Activated CD4-positive, alpha-beta T cell treated with anti-CD3 and anti-CD28 coated beads, Interleukin-2, amount 10 ng/mL, durations not matched to agents 24 days and 14 days (primary cell): ENCODE data around the gene GRAMD1B. TPM values are rescaled to one million over a fixed set of nuclear protein-coding genes. Genes with fewer than 3 reads are reported as not detected.
"Not testable (repeated sequence)": the region's sequence is repeated elsewhere in the genome, so short reads cannot be mapped to it uniquely, and the experiment has no call there.

Experiments used
- DNase-seq: peaks from one replicate; pipeline ENCODE4 v3.0.0; 2022
- H3K27ac Mint-ChIP-seq: one replicate; pipeline ENCODE4 v1.8.0; 2022; ENCODE audit warnings: mild to moderate bottlenecking, mixed read lengths
- H3K27me3 Mint-ChIP-seq: one replicate; pipeline ENCODE4 v1.8.0; 2022; ENCODE audit warnings: mixed read lengths
- H3K36me3 Mint-ChIP-seq: one replicate; pipeline ENCODE4 v1.8.0; 2022; ENCODE audit warnings: low read depth, mild to moderate bottlenecking, mixed read lengths
- H3K4me1 Mint-ChIP-seq: one replicate; pipeline ENCODE4 v1.8.0; 2021; ENCODE audit warnings: mixed read lengths
- H3K4me3 Mint-ChIP-seq: one replicate; pipeline ENCODE4 v1.8.0; 2022; ENCODE audit warnings: mild to moderate bottlenecking, moderate library complexity, mixed read lengths
- H3K9me3 Mint-ChIP-seq: one replicate; pipeline ENCODE4 v1.8.0; 2021; ENCODE audit warnings: mixed read lengths
- intact Hi-C: fragments of 100-400 bp; cut with micrococcal nuclease; formaldehyde crosslinking; loops from one replicate; pipeline ENCODE4 v1.15.1; 2023
- total RNA-seq: library from RNA; stranded (reverse); gene quantifications from 2 replicates; pipeline ENCODE4 v1.2.3, GENCODE V29; 2022

Gene GRAMD1B
- total RNA-seq, 1 donor from 2014 or later, result 117 TPM

- Mint-ChIP-seq H3K27ac (peak overlapping the region; percentile 17), H3K36me3 (peaks cover 26% of the 10 kb centered on the region), H3K4me1 (peaks cover 51% of the 10 kb centered on the region), H3K4me3 (no peak overlapping the region), H3K9me3 (no peaks in the 10 kb centered on the region), H3K27me3 (no peaks in the 10 kb centered on the region)
- intact Hi-C loops, result no loop called here
- DNase-seq, result no peak
These were observed 74.3 kb downstream of the GRAMD1B start for GRCh38 chr11:123504401-123504800.

- H3K27ac Mint-ChIP-seq, result peak overlapping the region; percentile 56
- no peaks in the 10 kb centered on the region for H3K27me3 Mint-ChIP-seq
- H3K36me3 Mint-ChIP-seq, result peaks cover 26% of the 10 kb centered on the region
- H3K4me3 Mint-ChIP-seq, result peak overlapping the region; percentile 19
- no peaks in the 10 kb centered on the region for H3K9me3 Mint-ChIP-seq
- intact Hi-C loops, result no loop called here
- H3K4me1 Mint-ChIP-seq, result peaks cover 53% of the 10 kb centered on the region
- DNase-seq, result no peak
These were observed 75.7 kb downstream of the GRAMD1B start for GRCh38 chr11:123505546-123506299.

- intact Hi-C loops, result no loop called here
- DNase-seq, result no peak
- Mint-ChIP-seq H3K4me3 (no peak overlapping the region), H3K9me3 (no peaks in the 10 kb centered on the region), H3K27me3 (no peaks in the 10 kb centered on the region), H3K27ac (peak overlapping the region; percentile 1), H3K36me3 (peaks cover 33% of the 10 kb centered on the region), H3K4me1 (peaks cover 61% of the 10 kb centered on the region)
These were observed 77.0 kb downstream of the GRAMD1B start for GRCh38 chr11:123507043-123507442.

- H3K36me3 Mint-ChIP-seq, result peaks cover 26% of the 10 kb centered on the region
- H3K4me1 Mint-ChIP-seq, result peaks cover 51% of the 10 kb centered on the region
- no peaks in the 10 kb centered on the region for H3K9me3 Mint-ChIP-seq
- intact Hi-C loops, result loop anchor here (2.0 kb wide), 2 partner anchors 45 to 67 kb away; no protein-coding TSS in a partner anchor
- no peak overlapping the region for H3K27ac Mint-ChIP-seq
- DNase-seq, result no peak
- no peaks in the 10 kb centered on the region for H3K27me3 Mint-ChIP-seq
- no peak overlapping the region for H3K4me3 Mint-ChIP-seq
These were observed 79.9 kb downstream of the GRAMD1B start for GRCh38 chr11:123509737-123510578.

- DNase-seq, result no peak
- no peaks in the 10 kb centered on the region for H3K9me3 Mint-ChIP-seq
- H3K4me3 Mint-ChIP-seq, result no peak overlapping the region
- intact Hi-C loops, result loop anchor here (2.0 kb wide), 2 partner anchors 44 to 66 kb away; no protein-coding TSS in a partner anchor
- peaks cover 28% of the 10 kb centered on the region for H3K36me3 Mint-ChIP-seq
- no peak overlapping the region for H3K27ac Mint-ChIP-seq
- H3K27me3 Mint-ChIP-seq, result no peaks in the 10 kb centered on the region
- peaks cover 47% of the 10 kb centered on the region for H3K4me1 Mint-ChIP-seq
These were observed 80.5 kb downstream of the GRAMD1B start for GRCh38 chr11:123510579-123510905.

- Mint-ChIP-seq H3K9me3 (no peaks in the 10 kb centered on the region), H3K4me1 (peaks cover 44% of the 10 kb centered on the region), H3K27ac (peak overlapping the region; percentile 34), H3K27me3 (no peaks in the 10 kb centered on the region), H3K36me3 (peaks cover 27% of the 10 kb centered on the region), H3K4me3 (no peak overlapping the region)
- DNase-seq, result peak; percentile 90
- intact Hi-C loops, result loop anchor here (2.0 kb wide), 2 partner anchors 44 to 66 kb away; no protein-coding TSS in a partner anchor
These were observed 81.2 kb downstream of the GRAMD1B start for GRCh38 chr11:123511037-123511870.

GRCh38 chr11:123513309-123513708, 83.2 kb downstream of the GRAMD1B start:
- peaks cover 48% of the 10 kb centered on the region for H3K4me1 Mint-ChIP-seq
- DNase-seq, intact Hi-C loops, H3K4me3 Mint-ChIP-seq, H3K27me3 Mint-ChIP-seq, H3K9me3 Mint-ChIP-seq, H3K27ac Mint-ChIP-seq: not testable (repeated sequence)
- H3K36me3 Mint-ChIP-seq, result peaks cover 30% of the 10 kb centered on the region

- H3K4me1 Mint-ChIP-seq, result peaks cover 48% of the 10 kb centered on the region
These were observed 86.2 kb downstream of the GRAMD1B start for GRCh38 chr11:123516238-123516637.

GRCh38 chr11:123517559-123518364, 87.7 kb downstream of the GRAMD1B start:
- H3K4me1 Mint-ChIP-seq, result peaks cover 39% of the 10 kb centered on the region
- no peaks in the 10 kb centered on the region for H3K27me3 Mint-ChIP-seq
- DNase-seq, result no peak
- H3K4me3 Mint-ChIP-seq, result no peak overlapping the region
- no peak overlapping the region for H3K27ac Mint-ChIP-seq
- H3K36me3 Mint-ChIP-seq, result peaks cover 41% of the 10 kb centered on the region
- no peaks in the 10 kb centered on the region for H3K9me3 Mint-ChIP-seq
- intact Hi-C loops, result no loop called here

More at GRCh38 chr11:123516238-123516637, 86.2 kb downstream of the GRAMD1B start:
- H3K27me3 Mint-ChIP-seq, result no peaks in the 10 kb centered on the region
- no peak overlapping the region for H3K27ac Mint-ChIP-seq
- H3K4me3 Mint-ChIP-seq, result no peak overlapping the region
- no peaks in the 10 kb centered on the region for H3K9me3 Mint-ChIP-seq
- intact Hi-C loops, result no loop called here
- no peak for DNase-seq
- H3K36me3 Mint-ChIP-seq, result peaks cover 41% of the 10 kb centered on the region

- DNase-seq, result no peak
- H3K27ac Mint-ChIP-seq, result no peak overlapping the region
- no peak overlapping the region for H3K4me3 Mint-ChIP-seq
- intact Hi-C loops, result no loop called here
- H3K27me3 Mint-ChIP-seq, result no peaks in the 10 kb centered on the region
- no peaks in the 10 kb centered on the region for H3K9me3 Mint-ChIP-seq
- peaks cover 37% of the 10 kb centered on the region for H3K4me1 Mint-ChIP-seq
- peaks cover 41% of the 10 kb centered on the region for H3K36me3 Mint-ChIP-seq
These were observed 88.5 kb downstream of the GRAMD1B start for GRCh38 chr11:123518496-123519054.

GRCh38 chr11:123519055-123519796, 89.2 kb downstream of the GRAMD1B start:
- Mint-ChIP-seq H3K9me3 (no peaks in the 10 kb centered on the region), H3K27ac (no peak overlapping the region), H3K27me3 (no peaks in the 10 kb centered on the region), H3K36me3 (peaks cover 37% of the 10 kb centered on the region), H3K4me3 (no peak overlapping the region), H3K4me1 (peaks cover 33% of the 10 kb centered on the region)
- intact Hi-C loops, result no loop called here
- no peak for DNase-seq

- intact Hi-C loops, result no loop called here
- H3K9me3 Mint-ChIP-seq, result no peaks in the 10 kb centered on the region
- peaks cover 35% of the 10 kb centered on the region for H3K4me1 Mint-ChIP-seq
- H3K36me3 Mint-ChIP-seq, result peaks cover 34% of the 10 kb centered on the region
- H3K4me3 Mint-ChIP-seq, result no peak overlapping the region
- DNase-seq, result no peak
- no peak overlapping the region for H3K27ac Mint-ChIP-seq
- no peaks in the 10 kb centered on the region for H3K27me3 Mint-ChIP-seq
These were observed 89.7 kb downstream of the GRAMD1B start for GRCh38 chr11:123519797-123520193.
